Posterior cingulate gyrus (tissue), 11 donors: ENCODE measurements around the gene GEN1.
A peak's percentile ranks its signal among the peaks of the same experiment; 100 is the strongest.

Experiments
- DNase-seq, 10 donors: peaks; one replicate each; pipeline versions ENCODE4 v3.0.0 to v3.0.0-alpha.2; 2020 to 2021; ENCODE audit warnings: mixed read lengths in 3 of 10
- intact Hi-C: fragments of 100-400 bp; cut with DNase I; formaldehyde crosslinking; loops from one replicate; pipeline ENCODE4 v1.15.1; 2023

Gene GEN1, protein sequence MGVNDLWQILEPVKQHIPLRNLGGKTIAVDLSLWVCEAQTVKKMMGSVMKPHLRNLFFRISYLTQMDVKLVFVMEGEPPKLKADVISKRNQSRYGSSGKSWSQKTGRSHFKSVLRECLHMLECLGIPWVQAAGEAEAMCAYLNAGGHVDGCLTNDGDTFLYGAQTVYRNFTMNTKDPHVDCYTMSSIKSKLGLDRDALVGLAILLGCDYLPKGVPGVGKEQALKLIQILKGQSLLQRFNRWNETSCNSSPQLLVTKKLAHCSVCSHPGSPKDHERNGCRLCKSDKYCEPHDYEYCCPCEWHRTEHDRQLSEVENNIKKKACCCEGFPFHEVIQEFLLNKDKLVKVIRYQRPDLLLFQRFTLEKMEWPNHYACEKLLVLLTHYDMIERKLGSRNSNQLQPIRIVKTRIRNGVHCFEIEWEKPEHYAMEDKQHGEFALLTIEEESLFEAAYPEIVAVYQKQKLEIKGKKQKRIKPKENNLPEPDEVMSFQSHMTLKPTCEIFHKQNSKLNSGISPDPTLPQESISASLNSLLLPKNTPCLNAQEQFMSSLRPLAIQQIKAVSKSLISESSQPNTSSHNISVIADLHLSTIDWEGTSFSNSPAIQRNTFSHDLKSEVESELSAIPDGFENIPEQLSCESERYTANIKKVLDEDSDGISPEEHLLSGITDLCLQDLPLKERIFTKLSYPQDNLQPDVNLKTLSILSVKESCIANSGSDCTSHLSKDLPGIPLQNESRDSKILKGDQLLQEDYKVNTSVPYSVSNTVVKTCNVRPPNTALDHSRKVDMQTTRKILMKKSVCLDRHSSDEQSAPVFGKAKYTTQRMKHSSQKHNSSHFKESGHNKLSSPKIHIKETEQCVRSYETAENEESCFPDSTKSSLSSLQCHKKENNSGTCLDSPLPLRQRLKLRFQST

DNA sequence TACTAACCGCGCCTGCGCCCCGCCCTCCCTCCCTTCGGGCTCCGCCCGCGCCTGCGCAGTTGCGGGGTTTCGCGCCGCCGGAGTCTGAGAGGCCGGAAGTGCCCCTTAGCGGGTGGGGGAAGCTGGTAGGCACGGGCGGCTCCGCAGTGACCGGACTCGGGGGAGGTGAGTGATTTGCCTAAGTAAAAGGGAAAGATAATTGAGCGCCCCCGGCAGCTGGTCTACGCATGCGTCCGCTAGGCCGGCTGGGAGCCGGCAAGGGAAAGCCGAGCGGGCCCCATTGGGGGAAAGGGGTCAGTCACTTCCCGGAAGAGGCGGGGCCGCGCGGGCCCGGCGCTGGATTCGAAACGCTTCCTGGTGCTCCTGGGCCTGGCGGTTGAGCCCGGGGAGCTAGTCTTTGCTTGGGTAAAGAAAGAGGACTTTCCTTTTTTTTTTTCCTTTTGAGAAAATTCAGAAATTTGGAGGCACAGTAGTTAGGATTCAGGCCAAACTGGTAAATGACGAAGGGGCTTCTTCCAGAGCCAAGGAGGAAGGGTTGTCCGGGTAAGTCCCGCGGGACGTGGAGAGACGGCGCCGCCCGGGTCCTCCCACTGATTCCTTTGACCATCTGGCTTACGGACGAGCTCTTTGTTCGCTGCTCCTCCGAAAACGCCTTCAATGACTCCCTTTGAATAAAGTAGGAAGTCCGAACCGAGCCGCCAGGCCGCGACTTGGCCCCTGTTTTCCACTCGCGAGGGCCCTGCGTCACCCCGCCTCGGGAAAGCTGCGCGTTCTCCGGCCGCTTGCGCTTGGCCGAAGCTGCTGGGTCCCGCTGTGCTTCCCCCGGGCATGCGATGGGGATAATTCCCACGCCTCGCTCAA lies at the start of gene GEN1, which contains the start of gene SMC6:
GEN1 (plus strand) TSS at position 336 of the 861 bp plus-strand sequence. CDS start 5,806 bp downstream, outside the sequence.
SMC6 (minus strand) TSS at position 8 of the 861 bp plus-strand sequence. CDS start 7,864 bp downstream, outside the sequence.
- intact Hi-C loops: no loop called here

DNA sequence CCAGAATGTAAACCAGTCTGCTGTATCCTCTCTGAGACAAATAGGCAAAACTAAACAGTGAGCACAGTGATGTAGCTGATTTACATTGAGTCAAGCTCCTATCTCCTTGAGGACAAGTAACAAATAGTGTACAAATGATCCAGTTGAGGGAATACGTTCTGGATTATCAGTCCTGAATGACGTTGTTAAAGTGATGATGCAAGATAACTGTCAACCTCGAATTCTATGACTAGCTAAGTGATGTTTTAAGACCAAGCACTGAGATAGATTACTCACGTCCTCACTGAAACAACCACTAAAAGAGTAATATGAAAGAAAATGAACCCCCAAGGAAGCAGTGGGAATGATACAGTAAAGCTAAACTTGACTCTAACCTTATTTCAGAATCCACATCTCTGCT lies 47.1 kb upstream of the GEN1 start:
- no peak for DNase-seq
- intact Hi-C loops: no loop called here

More for the DNA sequence above, at the start of gene GEN1, which contains the start of gene SMC6:
- peak; percentile 83 to 98 (median 91) for DNase-seq

DNA sequence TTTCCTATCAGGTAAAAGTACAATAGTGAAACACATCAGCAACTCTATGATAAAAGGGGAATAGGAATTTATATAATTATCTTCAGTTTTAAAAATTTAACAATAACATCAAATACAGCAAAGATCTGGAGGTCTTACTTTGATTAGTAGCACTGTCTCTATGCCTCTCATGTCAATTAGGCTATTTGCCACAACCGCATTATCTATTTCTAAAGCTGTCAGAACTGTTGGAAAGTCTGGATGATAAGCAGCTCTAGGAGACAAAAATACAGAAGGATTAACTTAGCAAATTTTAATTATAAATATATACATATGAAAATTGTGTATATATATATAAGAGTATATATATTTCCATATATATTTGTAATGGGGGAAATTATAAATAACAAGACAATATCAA lies 45.4 kb upstream of the GEN1 start:
- DNase-seq: no peak
- intact Hi-C loops: no loop called here

DNA sequence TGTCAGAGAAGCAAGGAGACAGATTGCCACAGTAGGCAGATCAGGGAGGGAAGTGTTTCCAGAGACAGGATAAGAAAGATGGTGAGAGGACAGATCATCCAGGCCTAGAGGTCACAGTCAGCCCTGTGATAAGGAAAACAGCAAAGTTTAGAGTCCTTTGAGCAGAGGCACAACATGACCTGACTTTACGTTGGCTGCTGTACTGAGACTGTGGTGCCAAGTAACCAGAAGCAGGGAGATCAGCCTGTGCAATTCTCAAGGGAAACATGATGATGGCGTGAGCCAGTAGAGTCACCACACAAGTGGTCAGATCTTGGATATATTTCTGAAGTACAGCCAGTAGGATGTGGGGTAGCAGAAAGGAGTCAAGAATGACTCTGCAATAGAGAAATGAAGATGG lies 44.0 kb upstream of the GEN1 start:
- intact Hi-C loops: no loop called here
- no peak for DNase-seq

DNA sequence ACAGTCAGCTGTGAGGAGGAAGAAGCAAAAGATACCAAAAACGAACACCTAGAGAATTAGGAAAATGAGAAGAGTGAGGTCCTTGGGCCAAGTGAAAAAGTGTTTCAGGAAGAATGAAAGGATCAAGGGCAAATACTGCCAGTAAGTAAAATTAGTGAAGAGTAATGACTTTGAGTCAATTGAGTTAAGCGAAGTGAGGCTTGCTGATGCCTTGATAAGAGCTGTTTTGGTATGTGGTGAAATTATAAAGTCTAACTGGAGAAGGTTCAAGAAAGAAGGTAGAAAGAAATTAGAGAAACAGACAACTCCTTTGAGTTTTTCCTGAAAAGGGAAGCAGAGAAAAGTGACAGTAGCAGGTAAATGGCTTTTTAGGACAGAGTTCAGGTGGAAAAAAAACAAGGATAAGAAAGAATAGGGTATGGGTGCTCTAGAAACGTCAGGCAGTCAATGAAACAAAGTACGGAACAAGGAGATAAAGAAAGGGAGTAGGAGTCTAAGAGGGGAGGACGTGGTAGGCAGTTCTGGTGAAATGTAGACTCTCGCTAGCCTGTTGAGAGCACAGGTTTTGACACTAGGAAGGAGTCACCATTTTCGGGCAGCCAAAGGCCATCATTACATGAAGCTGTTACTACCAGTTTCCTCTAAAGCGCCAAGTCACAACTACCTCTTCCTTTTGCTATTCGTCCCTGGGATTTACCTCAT lies 43.2 kb upstream of the GEN1 start:
- peak in 1 of 10 donors; percentile 9 for DNase-seq
- intact Hi-C loops: no loop called here

DNA sequence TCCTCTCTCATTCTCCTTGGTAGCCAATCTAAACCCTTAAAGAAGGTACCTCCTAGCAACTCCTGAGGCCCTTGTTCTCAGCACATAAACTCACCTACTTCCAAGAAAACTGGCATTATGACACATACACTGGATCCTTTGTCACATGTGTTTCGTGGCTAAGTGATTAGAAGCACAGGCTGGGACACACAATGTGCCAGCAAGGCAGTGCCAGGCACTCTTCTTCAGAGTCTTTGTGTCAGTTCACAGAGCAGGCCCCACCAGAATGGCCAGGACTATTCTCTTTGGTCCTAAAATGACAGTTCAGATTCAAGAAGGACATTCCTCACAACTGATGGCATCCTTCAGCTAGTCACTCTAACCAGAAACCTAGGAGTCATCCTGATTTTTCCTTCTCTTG lies 40.6 kb upstream of the GEN1 start:
- peak in 7 of 10 donors; percentile 8 to 79 (median 27) for DNase-seq
- intact Hi-C loops: no loop called here

DNA sequence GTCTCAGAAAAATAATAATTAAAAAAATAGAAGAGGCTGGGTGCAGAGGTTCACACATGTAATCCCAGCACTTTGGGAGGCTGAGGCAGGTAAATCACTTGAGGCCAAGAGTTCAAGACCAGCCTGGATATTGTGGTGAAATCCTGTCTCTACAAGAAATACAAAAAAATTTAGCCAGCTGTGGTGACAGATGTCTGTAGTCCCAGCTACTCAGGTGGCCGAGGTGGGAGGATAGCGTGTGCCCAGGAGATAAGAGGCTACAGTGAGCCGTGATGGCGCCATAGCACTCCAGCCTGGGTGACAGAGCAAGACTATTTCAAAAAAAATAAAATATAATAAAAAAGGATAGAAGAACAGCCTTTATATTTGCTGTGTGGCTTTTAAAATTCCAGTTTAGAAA lies 36.3 kb upstream of the GEN1 start:
- DNase-seq: no peak
- intact Hi-C loops: loop anchor here (5.0 kb wide), 1 partner anchor 115 kb away; no protein-coding TSS in a partner anchor

DNA sequence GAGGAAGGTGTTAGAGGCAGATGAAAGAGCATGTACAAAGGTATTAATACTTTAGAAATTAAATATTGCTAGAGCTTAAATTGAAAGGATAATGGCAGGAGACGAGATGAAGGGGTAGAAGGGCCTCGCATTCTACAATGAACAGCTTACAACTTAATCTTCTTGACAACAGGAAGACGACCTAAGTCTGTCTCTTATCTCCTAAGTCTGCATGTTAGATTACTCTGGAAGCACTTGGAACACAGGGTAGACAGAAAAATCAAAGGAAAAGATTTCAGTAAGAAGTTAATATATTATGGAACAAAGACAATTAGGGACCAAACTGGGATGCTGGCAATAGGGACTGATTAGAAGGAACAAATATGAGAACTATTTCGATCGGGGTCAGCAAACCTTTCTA lies 35.2 kb upstream of the GEN1 start:
- DNase-seq: no peak
- intact Hi-C loops: loop anchor here (5.0 kb wide), 1 partner anchor 114 kb away; no protein-coding TSS in a partner anchor

DNA sequence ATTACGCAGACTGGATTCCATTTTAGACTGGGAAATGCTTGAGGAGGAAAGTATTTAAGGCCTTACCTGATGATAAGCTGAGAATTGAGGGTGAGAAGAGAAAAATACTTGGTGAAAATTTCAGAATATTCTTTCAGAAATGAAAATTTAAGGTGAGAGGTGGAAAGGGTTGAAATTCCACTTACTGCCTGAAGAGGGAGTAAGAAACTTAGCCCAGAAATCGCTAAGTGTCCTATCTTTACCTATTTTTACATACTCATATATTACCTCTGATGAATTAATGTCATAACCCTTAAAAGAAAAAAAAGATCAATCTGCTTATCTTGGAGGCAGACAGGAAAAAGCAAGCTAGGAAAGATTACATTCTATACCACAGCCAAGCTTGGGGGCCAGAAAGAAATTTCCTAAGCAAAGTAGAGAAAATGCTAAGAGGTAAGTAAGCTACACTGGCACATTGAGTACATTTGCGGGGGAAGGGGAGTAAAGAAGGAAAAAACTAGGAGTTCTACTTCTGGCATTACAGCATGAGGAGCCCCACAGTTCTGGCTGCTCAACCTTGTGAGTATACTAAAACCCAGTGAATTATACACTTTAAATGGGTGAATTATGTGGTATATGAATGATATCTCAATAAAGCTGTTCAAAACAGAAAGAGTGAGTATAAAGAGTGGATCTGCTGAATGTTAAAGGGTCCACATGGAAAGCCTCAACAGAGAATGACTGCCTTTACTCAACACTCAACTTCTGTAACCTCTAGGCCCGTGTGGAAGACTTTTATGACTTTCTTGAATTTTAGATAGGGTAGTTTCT lies 34.2 kb upstream of the GEN1 start:
- DNase-seq: no peak
- intact Hi-C loops: loop anchor here (5.0 kb wide), 1 partner anchor 113 kb away; no protein-coding TSS in a partner anchor

DNA sequence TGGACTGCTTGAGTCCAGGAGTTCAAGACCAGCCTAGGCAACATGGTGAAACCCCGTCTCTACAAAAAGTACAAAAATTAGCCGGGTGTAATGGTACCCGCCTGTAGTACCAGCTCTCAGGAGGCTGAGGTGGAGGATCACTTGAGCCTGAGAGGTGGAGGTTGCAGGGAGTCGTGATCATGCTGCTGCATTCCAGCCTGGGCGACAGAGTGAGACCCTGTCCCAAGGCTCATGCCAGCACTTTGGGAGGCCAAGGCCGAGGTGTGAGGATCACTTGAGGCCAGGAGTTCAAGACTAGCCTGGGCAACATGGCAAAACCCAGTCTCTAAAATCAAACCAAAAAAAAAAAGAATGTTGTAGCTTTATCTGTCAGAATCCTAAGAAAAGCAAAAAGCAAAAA lies 25.7 kb upstream of the GEN1 start:
- intact Hi-C loops: no loop called here
- no peak for DNase-seq

DNA sequence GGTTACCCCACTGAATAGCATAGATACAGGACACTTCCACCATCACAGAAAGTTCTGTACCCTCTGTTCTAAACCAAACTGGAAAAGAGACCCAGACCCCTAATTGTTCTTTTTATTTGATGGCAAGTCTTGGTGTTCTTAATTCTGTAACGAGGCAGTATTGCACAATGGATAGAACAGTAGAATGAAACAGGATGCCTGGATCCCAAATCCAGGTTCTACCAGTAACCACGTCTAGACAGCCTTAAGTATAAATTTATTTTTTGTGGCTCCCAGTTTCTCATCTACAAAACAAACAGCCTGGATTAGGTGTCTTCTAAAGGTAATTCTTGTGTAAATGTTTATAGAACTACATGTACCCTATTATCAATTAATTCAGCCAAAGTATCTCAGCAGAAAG lies 24.1 kb upstream of the GEN1 start:
- intact Hi-C loops: no loop called here
- no peak for DNase-seq

DNA sequence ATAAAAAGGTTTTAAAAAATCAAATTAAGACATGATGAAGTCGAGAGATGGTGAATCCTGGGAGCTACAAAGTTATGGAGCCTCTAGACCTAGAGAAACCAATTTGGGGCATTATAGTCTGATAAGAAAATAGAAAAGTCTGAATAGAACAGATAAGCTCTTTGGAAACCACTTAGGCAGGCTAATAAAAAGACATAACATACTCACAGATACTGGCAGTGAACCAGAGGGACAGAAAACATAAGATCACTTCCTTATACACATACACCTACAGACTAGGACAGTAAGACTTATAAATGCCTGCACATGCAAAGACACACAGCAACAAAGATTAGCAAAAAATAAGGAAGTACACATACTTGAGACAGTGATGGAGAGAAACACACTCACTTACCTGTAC lies 20.3 kb upstream of the GEN1 start:
- DNase-seq: no peak
- intact Hi-C loops: no loop called here

DNA sequence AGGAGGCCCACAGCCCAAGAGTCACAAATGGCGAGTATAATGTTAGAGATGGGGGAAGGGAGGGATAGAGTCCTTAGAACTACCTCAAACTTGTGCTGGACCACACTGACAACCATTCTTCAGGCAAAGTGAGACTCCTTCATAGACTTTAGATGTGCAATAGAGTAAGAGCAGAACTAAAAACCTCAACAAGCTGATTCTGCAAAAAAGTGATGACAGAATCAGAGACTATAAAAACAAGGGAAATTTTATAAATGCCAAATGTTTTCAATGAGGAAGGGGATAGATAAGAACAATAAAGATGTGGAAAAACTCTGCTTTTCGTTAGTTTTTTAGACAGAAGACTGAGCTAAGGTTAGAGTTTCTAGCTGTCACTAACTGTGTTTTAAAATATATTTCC lies 18.1 kb upstream of the GEN1 start:
- intact Hi-C loops: no loop called here
- DNase-seq: no peak

DNA sequence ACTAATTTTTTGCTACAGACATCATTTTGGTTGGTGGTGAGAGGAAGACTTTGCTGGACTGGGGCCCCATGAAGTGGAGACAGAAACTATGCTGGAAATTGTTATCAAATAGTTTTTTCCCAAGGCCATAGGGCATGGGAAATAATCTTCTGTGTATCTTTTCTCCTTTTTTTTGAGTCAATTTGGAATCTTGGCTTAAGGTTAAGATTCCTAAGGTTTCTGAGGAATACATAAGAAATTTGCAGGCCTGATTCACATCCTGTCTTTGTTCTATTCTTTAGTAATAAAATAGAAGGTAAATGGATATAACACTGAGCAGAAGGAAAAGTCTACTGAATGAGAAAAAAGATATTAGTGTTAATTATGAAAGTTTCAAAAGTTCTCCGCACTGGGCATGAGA lies 16.9 kb upstream of the GEN1 start:
- intact Hi-C loops: no loop called here
- DNase-seq: no peak

DNA sequence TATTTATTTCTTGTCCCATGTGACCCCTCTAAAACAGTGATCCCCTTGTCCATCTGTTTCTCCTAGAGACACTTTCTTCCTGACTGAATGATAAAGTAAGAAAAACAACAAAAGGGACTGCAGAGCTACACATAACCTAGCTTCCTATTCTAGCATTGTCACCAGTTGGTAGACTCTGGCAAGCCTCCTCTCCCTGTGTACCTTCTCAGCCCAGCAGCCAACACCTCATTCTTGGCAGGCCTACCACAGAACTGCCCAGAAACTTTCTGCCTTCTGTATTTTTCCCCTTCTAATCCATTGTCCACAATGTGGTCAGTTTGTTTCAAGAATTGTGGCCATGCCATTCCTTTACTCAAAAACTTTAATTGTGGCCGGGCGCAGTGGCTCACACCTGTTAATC lies 13.7 kb upstream of the GEN1 start:
- intact Hi-C loops: no loop called here
- DNase-seq: no peak

DNA sequence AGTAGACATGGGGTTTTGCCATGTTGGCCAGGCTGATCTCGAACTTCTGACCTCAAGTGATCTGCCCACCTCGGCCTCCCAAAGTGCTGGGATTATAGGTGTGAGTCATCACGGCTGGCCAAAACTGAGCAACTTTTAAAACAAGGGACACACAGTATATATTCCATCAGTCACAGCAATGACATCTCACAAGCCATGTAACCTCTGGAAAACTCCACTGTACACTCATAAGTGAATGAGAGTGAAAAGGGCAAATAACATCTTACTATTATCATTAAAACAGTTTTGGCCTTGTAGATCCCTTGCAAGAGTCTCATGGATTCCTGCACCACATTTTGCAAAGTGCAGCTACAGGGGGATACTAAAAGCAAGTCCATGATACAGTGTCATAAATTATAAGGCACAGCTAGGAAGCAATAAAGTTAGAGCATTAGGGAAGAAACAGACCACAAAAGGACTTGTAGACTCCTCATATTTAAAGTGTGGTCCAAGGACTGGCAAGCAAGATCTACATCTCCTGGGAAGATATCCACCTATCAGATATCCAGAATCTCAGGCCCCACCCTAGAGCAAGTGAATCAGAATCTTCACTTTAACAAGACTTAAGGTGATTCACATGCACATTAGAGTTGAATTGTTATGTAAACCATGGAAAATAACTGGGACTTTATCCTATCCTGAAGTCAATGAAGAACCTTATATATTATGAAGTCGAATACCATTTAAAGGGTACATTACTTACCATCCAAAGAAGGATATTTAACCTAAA lies 6.1 kb upstream of the GEN1 start:
- intact Hi-C loops: no loop called here
- DNase-seq: no peak

DNA sequence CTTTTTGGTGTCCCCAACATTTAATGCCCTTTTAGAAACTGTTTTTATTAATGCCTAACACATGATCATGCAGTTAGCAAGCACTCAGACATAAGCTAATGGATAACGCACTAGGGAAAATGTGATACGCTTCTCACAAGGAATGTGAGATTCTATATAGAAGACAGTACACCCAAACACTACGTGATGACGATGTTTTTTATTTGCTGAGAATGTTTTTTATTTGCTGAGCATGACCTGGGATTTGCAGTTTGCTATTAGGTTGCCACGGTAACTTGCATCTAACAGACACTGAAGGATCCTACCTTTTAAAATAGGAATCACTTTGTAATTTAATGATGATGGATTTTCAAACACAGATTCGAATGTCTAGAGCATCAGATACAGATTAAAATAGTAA lies 5.2 kb upstream of the GEN1 start:
- intact Hi-C loops: no loop called here
- no peak for DNase-seq
